CD4-positive, alpha-beta T cell treated with Interleukin-6 for 4 hours (primary cell): ENCODE measurements around the gene CAPN14.

Source experiments
- DNase-seq: peaks from one replicate; pipeline ENCODE4 v3.0.0-alpha.2; 2020; ENCODE audit warnings: mixed read lengths

The CAPN14 gene

GRCh38 chr2:31223749-31224148, 6.4 kb upstream of the CAPN14 start:
- no peak for DNase-seq

GRCh38 chr2:31223026-31223425, 5.7 kb upstream of the CAPN14 start:
- no peak for DNase-seq

GRCh38 chr2:31222071-31222470, 4.8 kb upstream of the CAPN14 start:
- DNase-seq = no peak

- no peak for DNase-seq
Observed at GRCh38 chr2:31221544-31221943, 4.2 kb upstream of the CAPN14 start.

GRCh38 chr2:31219131-31219969, 2.0 kb upstream of the CAPN14 start:
- no peak for DNase-seq

- no peak for DNase-seq
Observed at GRCh38 chr2:31216734-31217133, 581 bp downstream of the CAPN14 start.

- no peak for DNase-seq
Observed at GRCh38 chr2:31214444-31214915, 2.8 kb downstream of the CAPN14 start.

GRCh38 chr2:31213601-31214443, 3.5 kb downstream of the CAPN14 start:
- no peak for DNase-seq

- DNase-seq = no peak
Observed at GRCh38 chr2:31212659-31213600, 4.4 kb downstream of the CAPN14 start.

- DNase-seq = no peak
Observed at GRCh38 chr2:31208240-31208639, 9.1 kb downstream of the CAPN14 start.

- DNase-seq = no peak
Observed at GRCh38 chr2:31207790-31208189, 9.5 kb downstream of the CAPN14 start.

GRCh38 chr2:31205613-31206012, 11.7 kb downstream of the CAPN14 start:
- no peak for DNase-seq

GRCh38 chr2:31205186-31205585, 12.1 kb downstream of the CAPN14 start:
- DNase-seq = no peak

GRCh38 chr2:31204783-31205182, 12.5 kb downstream of the CAPN14 start:
- DNase-seq = no peak

GRCh38 chr2:31203916-31204315, 13.4 kb downstream of the CAPN14 start:
- no peak for DNase-seq

- DNase-seq = no peak
Observed at GRCh38 chr2:31202833-31203232, 14.5 kb downstream of the CAPN14 start.

GRCh38 chr2:31202041-31202440, 15.3 kb downstream of the CAPN14 start:
- no peak for DNase-seq

- DNase-seq = no peak
Observed at GRCh38 chr2:31200972-31201371, 16.3 kb downstream of the CAPN14 start.

- DNase-seq = no peak
Observed at GRCh38 chr2:31199206-31199605, 18.1 kb downstream of the CAPN14 start.

- no peak for DNase-seq
Observed at GRCh38 chr2:31197669-31198068, 19.6 kb downstream of the CAPN14 start.

- no peak for DNase-seq
Observed at GRCh38 chr2:31197166-31197565, 20.1 kb downstream of the CAPN14 start.

GRCh38 chr2:31196622-31197021, 20.7 kb downstream of the CAPN14 start:
- DNase-seq = no peak

GRCh38 chr2:31193806-31194205, 23.5 kb downstream of the CAPN14 start:
- DNase-seq = no peak
